ENCODE results near the gene ACADS.

The ACADS gene

DNA sequence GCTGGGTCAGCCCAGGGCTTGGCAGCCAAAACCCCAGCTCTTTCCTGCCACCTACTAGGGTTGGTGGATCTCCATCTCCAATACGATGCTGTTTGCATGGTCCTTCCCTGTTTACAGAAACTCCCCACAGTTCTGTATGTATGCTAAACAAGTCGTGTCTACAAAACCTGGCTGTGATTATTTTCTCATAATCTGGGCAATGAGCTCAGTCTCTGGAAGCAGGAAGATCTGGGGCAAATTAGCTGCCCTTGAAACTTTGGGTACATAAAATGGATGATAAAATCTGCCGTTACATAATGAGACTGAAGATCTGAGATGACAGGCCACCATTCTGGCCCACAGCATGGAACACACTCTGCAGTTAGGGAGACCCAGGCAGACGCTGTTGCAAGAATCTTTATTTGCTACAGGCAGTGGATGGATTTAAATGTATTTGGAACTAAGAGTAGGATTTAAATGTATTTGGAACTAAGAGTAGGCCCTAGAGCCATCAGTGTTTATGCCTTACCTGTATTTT lies 31.7 kb downstream of the ACADS start:
- no peak for DNase-seq (ENCODE audit: low read depth)

GRCh38 chr12:120757949-120758348 lies 32.3 kb downstream of the ACADS start:
- DNase-seq (ENCODE audit: low read depth) = no peak

DNA sequence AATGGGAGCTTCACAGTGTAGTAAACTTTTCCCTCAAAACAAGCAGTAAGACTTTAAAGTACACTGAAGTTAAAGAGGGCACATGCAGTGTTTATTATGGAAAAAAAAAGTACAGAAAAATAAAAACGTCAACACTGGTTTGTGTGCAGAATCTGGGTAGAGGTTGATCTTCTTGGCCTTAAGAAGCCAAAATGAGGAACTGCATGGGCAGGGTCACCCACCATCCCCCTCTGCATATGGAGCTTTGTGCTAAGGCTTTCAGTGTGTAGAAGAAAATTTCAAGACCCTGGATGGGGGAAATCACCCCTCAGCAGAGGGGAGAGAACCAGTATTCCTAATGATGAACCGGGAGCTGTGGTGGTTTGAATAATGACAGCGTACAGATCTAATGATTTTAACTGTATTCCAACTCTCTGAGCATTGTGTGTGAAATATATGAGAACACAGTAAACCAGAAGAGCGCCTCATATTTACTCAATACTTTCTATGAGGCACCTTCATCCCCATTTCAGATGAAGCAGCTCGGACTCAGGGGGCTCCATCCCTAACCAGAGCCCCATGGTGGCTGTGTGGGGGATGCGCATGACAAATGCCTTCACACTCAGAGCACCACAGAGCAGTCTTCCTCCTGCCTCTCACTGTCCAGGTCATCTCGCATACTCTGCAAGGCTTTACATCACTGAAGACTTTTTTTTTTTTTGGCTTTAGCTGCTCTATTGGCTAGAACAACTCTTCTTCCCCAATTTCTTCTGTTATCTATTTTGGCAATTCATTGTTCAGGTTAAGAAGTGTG lies 33.4 kb downstream of the ACADS start:
- DNase-seq (ENCODE audit: low read depth) = no peak

GRCh38 chr12:120759591-120760348 lies 34.1 kb downstream of the ACADS start:
- no peak for DNase-seq (ENCODE audit: low read depth)

- DNase-seq (ENCODE audit: low read depth) = no peak
These were observed 35.0 kb downstream of the ACADS start for GRCh38 chr12:120760349-120761254.

DNA sequence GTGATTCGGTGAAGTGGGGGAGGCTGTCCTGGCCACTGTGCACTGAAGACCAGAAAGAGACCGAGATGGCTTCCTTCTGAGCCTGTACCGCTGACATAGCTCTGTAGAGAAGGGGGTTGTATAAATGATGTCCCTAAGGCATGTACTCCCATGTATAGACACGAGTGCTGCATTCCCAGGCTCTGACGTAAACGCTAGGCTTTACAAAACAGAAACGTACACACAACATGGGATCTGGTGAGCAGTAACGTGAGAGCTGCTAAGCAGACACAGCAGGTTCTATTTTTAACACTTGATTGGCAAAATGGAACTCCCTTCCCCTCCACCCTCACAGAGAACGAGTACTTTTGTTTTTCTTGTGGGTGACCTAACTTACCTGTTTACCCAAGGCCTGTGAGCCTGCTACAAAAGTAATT lies 35.9 kb downstream of the ACADS start:
- DNase-seq (ENCODE audit: low read depth) = no peak

GRCh38 chr12:120762086-120762485 lies 36.5 kb downstream of the ACADS start:
- DNase-seq (ENCODE audit: low read depth) = no peak

- no peak for DNase-seq (ENCODE audit: low read depth)
These were observed 37.6 kb downstream of the ACADS start for GRCh38 chr12:120763250-120763649.

- no peak for DNase-seq (ENCODE audit: low read depth)
These were observed 39.2 kb downstream of the ACADS start for GRCh38 chr12:120764816-120765215.

DNA sequence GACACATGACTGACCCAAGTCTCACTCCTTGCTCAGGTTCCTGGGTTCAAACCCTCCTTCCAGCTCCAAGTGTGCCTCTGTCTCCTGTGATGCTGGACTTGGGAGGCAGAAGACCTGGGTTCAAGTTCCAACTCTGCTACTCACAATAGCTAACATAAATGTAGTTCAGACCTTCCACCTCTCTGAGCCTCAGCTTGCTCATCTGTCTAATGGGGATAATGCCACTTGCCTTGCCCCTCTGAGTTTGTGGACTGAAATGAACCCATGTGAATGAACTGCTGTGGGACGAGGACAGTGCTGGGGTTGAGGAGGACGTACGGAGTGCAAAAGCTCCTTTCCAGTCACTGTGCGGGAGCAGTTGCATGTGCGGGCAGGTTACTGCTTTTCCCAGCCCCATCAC lies 40.9 kb downstream of the ACADS start:
- no peak for DNase-seq (ENCODE audit: low read depth)

DNA sequence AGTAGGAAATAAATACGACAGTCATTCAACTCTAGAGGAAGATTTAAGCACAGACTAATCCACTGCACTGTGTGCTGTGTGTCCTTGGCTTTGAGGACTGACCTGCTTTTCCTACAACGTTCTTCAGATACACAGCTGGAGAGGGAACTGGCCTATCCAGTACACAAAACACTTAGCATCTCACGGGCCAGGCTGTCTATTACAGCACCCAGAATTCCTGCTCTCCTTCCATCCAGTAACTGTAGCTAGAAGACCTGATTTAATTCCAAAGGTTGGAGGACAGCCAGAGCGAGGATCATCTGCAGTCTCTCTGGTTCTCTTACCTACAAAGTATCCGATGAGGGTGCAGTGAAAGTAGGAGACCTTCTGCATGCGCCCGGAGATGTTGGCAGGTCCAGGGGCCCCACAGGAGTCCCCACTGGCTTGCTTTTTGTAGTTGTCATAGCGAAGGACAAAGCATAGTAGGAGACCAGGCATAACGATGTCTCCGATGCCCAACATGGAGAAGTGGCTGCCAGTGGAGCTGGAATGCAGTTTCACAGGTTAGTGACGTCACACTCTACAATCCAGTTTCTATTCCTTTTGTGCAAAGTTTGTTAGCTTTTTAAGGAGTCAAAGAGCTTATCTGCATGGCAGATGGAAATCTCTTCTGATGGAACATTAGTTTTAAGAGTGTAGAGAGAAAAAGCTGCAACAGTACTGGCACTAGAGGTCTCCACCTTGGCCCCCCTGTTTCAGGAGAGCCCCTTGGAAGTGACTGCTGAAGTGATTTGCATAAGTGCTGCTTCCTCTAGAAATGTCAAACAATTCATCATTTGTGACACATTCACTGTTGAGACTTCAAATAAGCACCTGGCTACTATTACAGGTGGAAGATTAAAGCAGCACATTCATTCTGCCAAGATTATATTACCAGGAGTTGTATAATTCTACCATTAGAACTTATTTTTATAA lies 41.7 kb downstream of the ACADS start:
- no peak for DNase-seq (ENCODE audit: low read depth)

GRCh38 chr12:120771097-120771496 lies 45.5 kb downstream of the ACADS start:
- no peak for DNase-seq (ENCODE audit: low read depth)

- DNase-seq (ENCODE audit: low read depth) = no peak
These were observed 48.7 kb downstream of the ACADS start for GRCh38 chr12:120774169-120774916.

- DNase-seq (ENCODE audit: low read depth) = no peak
These were observed 50.4 kb downstream of the ACADS start for GRCh38 chr12:120775862-120776552.

- DNase-seq (ENCODE audit: low read depth) = no peak
These were observed 57.6 kb downstream of the ACADS start for GRCh38 chr12:120783197-120783596.

GRCh38 chr12:120784804-120785203 lies 59.2 kb downstream of the ACADS start:
- DNase-seq (ENCODE audit: low read depth) = no peak

- DNase-seq (ENCODE audit: low read depth) = no peak
These were observed 62.3 kb downstream of the ACADS start for GRCh38 chr12:120787889-120788288.
